Common myeloid progenitor, CD34-positive (primary cell): ENCODE measurements around the gene DDI2. TPM values are rescaled to one million over a fixed set of nuclear protein-coding genes. Genes with fewer than 3 reads are reported as not detected.

ENCODE experiments used
- CTCF ChIA-PET: fragments of 350-600 bp; sonication (Branson Sonifier 250); formaldehyde crosslinking; loops from one replicate; lab custom pipeline; 2021; ENCODE audit warnings: antibody characterized with exemption; lab: Charles Lee
- POLR2A ChIA-PET: fragments of 350-600 bp; sonication (Branson Sonifier 250); formaldehyde crosslinking; loops from one replicate; lab custom pipeline; 2021; ENCODE audit warnings: antibody characterized with exemption; lab: Charles Lee
- DNase-seq, 3 donors: peaks; one replicate each; pipeline versions ENCODE4 v3.0.0 to v3.0.0-alpha.2; 2013
- H3K27ac ChIP-seq, 2 experiments: 1 replicate in 1 of 2; 2 replicates in 1 of 2; pipeline ENCODE4 v1.7.0; 2013; ENCODE audit warnings: inconsistent platforms in 2 of 2, low read length in 2 of 2, mild to moderate bottlenecking in 2 of 2, low read depth in 1 of 2, moderate library complexity in 1 of 2; ENCODE audit not compliant: severe bottlenecking in 2 of 2, insufficient read depth in 1 of 2, poor library complexity in 1 of 2
- H3K27me3 ChIP-seq, 5 experiments: replicated peaks in 2 of 5; 1 replicate in 3 of 5; 2 replicates in 2 of 5; pipeline versions ENCODE4 v1.6.1 to v1.7.0; 2013; ENCODE audit warnings: low read length in 4 of 5, mild to moderate bottlenecking in 2 of 5, moderate library complexity in 2 of 5, inconsistent platforms in 1 of 5; ENCODE audit not compliant: insufficient read depth in 5 of 5, control insufficient read depth in 4 of 5
- H3K36me3 ChIP-seq, 4 experiments: 1 replicate in 2 of 4; 2 replicates in 2 of 4; pipeline versions ENCODE4 v1.6.1 to v1.7.0; 2013; ENCODE audit warnings: low read length in 3 of 4, control low read depth in 1 of 4, mild to moderate bottlenecking in 1 of 4; ENCODE audit not compliant: control insufficient read depth in 4 of 4, insufficient read depth in 4 of 4
- H3K4me1 ChIP-seq, 4 experiments: 1 replicate in 3 of 4; 2 replicates in 1 of 4; pipeline versions ENCODE4 v1.6.1 to v1.7.1; 2013; ENCODE audit warnings: low read length in 3 of 4, mild to moderate bottlenecking in 3 of 4, control low read depth in 1 of 4, inconsistent platforms in 1 of 4, moderate library complexity in 1 of 4; ENCODE audit not compliant: control insufficient read depth in 4 of 4, insufficient read depth in 4 of 4; ENCODE audit errors: control extremely low read depth in 1 of 4
- H3K4me3 ChIP-seq, 7 experiments: 1 replicate in 4 of 7; 2 replicates in 3 of 7; pipeline versions ENCODE4 v1.5.1 to v1.7.0; 2013; ENCODE audit warnings: mild to moderate bottlenecking in 7 of 7, low read length in 6 of 7, moderate library complexity in 6 of 7, inconsistent platforms in 2 of 7, low read depth in 2 of 7, control low read depth in 1 of 7; ENCODE audit not compliant: insufficient read depth in 4 of 7, control insufficient read depth in 1 of 7; ENCODE audit errors: extremely low read depth in 1 of 7
- H3K9me3 ChIP-seq, 5 experiments: 1 replicate in 4 of 5; 2 replicates in 1 of 5; pipeline versions ENCODE4 v1.6.1 to v1.7.1; 2013; ENCODE audit warnings: low read length in 4 of 5, mild to moderate bottlenecking in 2 of 5, inconsistent platforms in 1 of 5, low read depth in 1 of 5, moderate library complexity in 1 of 5; ENCODE audit not compliant: control insufficient read depth in 4 of 5, insufficient read depth in 2 of 5; ENCODE audit errors: control extremely low read depth in 1 of 5
- WGBS: methylation state at CpG from one replicate; pipeline ENCODE4 v1.1.5; 2013; ENCODE audit not compliant: insufficient coverage; 5-methylcytosine and 5-hydroxymethylcytosine counted together
- polyA plus RNA-seq: library from polyadenylated mRNA; unstranded; fragments of 120-200 nt; gene quantifications from one replicate; pipeline ENCODE4 v1.2.1, GENCODE V29; 2013

The DDI2 gene
- polyA plus RNA-seq: 16.5 TPM

DNA sequence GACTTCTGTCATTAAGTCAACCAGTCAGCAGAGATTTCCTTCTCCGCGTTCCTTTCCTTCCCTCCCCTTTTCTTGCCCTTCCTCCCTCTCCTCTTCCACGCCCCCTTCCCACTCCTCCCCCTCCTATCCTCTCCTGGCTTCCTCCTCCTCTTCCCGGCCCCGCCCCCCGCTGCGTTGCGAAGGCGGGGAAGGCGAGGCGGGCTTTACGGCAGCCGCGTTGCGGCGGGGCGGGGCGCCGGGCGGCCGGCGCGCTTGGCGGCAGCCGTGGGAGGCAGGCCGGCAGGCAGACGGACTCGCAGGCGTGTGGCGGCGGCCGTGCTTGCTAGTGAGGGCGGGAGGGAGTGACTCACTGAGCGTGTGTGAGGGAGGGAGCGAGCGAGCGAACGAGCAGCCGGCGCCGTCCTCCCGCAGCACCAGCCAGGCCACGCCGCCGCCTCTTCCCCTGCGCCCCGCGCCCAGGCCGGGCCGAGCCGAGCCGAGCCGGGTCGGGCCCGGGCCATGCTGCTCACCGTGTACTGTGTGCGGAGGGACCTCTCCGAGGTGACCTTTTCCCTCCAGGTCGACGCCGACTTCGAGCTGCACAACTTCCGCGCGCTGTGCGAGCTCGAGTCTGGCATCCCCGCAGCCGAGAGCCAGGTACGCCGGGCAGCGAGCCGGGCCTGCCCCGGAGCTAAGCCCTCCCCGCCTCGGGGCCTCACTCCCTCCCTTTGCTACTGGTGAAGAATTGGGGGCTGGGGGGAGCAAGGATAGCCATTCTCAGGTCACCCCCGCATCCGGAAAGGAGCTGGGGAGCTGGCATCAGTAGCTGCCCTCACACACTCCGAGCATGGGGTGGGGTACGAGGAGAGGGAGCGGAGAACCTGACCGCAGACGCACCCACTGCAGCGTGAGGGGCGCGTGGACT is at the start of gene DDI2:
Gene DDI2 (plus strand): TSS at position 286 of the 904 bp plus-strand sequence. CDS start 213 bp downstream, at position 499.
- WGBS: 0% methylated on average over 55 of the region's 86 CpGs
- CTCF ChIA-PET: interaction anchor here (1.3 to 1.4 kb wide), 2 partner anchors 15 to 122 kb away, joined by 3 to 5 read pairs; no protein-coding TSS in a partner anchor
- no peaks in the 10 kb centered on the region for H3K9me3 ChIP-seq
- peak within 1 kb of the TSS; percentile 70 to 91 for H3K27ac ChIP-seq
- H3K4me3 ChIP-seq: peak within 1 kb of the TSS; percentile 75 to 96 (median 93)
- POLR2A ChIA-PET: interaction anchor here (0.6 to 1.6 kb wide), 2 partner anchors 13 to 53 kb away, joined by 3 to 6 read pairs; no protein-coding TSS in a partner anchor
- DNase-seq: peak; percentile 94 to 97 (median 95)
- no peaks in the 10 kb centered on the region for H3K27me3 ChIP-seq
- peaks cover 5 to 30% (median 26%) of the 10 kb centered on the region in 4 experiments for H3K4me1 ChIP-seq
- peaks cover 0 to 4% (median under 1%) of the 10 kb centered on the region in 4 experiments for H3K36me3 ChIP-seq

DNA sequence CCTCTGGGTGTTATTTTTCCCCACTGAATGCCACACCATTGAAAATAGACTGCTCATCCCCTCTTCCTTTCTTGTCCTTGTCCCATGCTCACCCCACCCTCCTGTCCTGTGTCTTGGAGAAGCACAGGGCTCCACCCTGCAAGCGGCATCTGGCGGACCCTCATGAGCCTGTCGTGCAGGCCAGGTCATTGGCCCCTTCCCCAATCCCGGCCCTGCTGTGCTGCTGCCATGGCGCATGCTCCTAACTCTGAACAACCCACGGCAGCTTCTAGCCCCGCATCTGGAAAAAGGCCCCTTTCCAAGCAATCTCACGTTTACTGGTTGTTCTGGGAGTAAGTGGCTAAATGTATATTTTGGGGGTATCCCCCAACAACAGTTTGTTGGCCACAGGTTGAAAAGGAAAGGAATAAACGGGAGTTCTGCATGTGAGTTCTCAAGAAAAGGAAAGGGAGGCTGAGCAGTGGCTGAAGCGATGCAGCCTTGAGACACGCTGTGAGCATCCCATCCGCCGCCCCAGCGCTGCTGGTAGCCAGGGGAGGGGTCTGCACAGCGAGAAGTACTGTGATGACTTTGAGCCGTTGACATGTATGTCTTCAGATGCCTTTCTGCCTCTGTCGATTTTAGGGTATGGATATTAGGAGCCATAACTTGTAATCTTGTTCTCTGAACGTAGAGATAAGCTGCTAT is 48.7 kb upstream of the DDI2 start:
- H3K4me3 ChIP-seq: no peak overlapping the region
- 98% methylated on average over 17 of the region's 18 CpGs for WGBS
- POLR2A ChIA-PET: no interaction called here
- CTCF ChIA-PET: no interaction called here
- no peaks in the 10 kb centered on the region for H3K9me3 ChIP-seq
- no peaks in the 10 kb centered on the region for H3K4me1 ChIP-seq
- no peaks in the 10 kb centered on the region for H3K27me3 ChIP-seq
- H3K27ac ChIP-seq: no peak overlapping the region
- peaks cover 13 to 66% (median 53%) of the 10 kb centered on the region in 4 experiments for H3K36me3 ChIP-seq
- no peak for DNase-seq

- H3K27me3 ChIP-seq: no peaks in the 10 kb centered on the region
- 100% methylated on average over 1 of the region's 1 CpG for WGBS
- DNase-seq: no peak
- peaks cover 10 to 50% (median 41%) of the 10 kb centered on the region in 4 experiments for H3K36me3 ChIP-seq
- no peak overlapping the region for H3K4me3 ChIP-seq
- POLR2A ChIA-PET: no interaction called here
- CTCF ChIA-PET: interaction anchor here (1.2 kb wide), 1 partner anchor 14 kb away, joined by 3 read pairs; no protein-coding TSS in a partner anchor
- no peaks in the 10 kb centered on the region for H3K9me3 ChIP-seq
- no peaks in the 10 kb centered on the region for H3K4me1 ChIP-seq
- no peak overlapping the region for H3K27ac ChIP-seq
Measured at GRCh38 chr1:15570861-15571260, 46.4 kb upstream of the DDI2 start.

DNA sequence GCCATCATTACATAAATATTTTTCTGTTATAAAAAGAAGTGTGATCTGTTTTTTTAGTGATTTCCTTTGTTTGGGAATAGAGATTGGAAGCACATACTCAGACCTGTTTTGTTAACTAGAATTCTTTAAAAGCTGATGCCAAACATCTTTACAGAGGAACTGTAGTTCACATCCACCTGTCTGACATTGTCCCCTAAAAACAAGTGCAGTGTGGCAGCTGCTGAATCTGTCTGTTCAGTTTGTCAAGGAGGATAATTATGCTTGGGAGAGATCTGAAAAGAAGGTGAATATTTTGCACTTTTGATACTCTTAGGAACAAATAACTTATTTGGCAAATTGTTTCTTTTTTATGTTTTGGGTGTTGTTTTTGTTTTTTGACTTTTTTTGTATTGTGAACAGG is 46.0 kb upstream of the DDI2 start:
- H3K27me3 ChIP-seq: no peaks in the 10 kb centered on the region
- no peaks in the 10 kb centered on the region for H3K9me3 ChIP-seq
- no peak for DNase-seq
- POLR2A ChIA-PET: no interaction called here
- H3K36me3 ChIP-seq: peaks cover 8 to 46% (median 37%) of the 10 kb centered on the region in 4 experiments
- no peak overlapping the region for H3K4me3 ChIP-seq
- no peak overlapping the region for H3K27ac ChIP-seq
- CTCF ChIA-PET: interaction anchor here (1.2 kb wide), 1 partner anchor 15 kb away, joined by 3 read pairs; no protein-coding TSS in a partner anchor
- no peaks in the 10 kb centered on the region for H3K4me1 ChIP-seq

GRCh38 chr1:15573477-15573876 is 43.8 kb upstream of the DDI2 start:
- Histone ChIP-seq H3K36me3 (peaks cover 5 to 24% (median 18%) of the 10 kb centered on the region in 4 experiments), H3K9me3 (no peaks in the 10 kb centered on the region), H3K4me1 (no peaks in the 10 kb centered on the region), H3K4me3 (no peak overlapping the region), H3K27me3 (no peaks in the 10 kb centered on the region), H3K27ac (no peak overlapping the region)
- WGBS: 100% methylated on average over 6 of the region's 9 CpGs
- no peak for DNase-seq
- ChIA-PET CTCF (interaction anchor here (0.6 to 0.7 kb wide), 2 partner anchors 8 to 328 kb away, joined by 3 read pairs; no protein-coding TSS in a partner anchor), POLR2A (no interaction called here)

GRCh38 chr1:15574741-15575140 is 42.5 kb upstream of the DDI2 start:
- no peak overlapping the region for H3K27ac ChIP-seq
- H3K4me3 ChIP-seq: no peak overlapping the region
- H3K36me3 ChIP-seq: peaks cover 2 to 14% (median 10%) of the 10 kb centered on the region in 4 experiments
- no peaks in the 10 kb centered on the region for H3K27me3 ChIP-seq
- WGBS: 100% methylated on average over 6 of the region's 6 CpGs
- POLR2A ChIA-PET: no interaction called here
- DNase-seq: no peak
- CTCF ChIA-PET: no interaction called here
- no peaks in the 10 kb centered on the region for H3K9me3 ChIP-seq
- no peaks in the 10 kb centered on the region for H3K4me1 ChIP-seq
